Skin epidermis (tissue), 12 donors: Measurements from ENCODE around the gene FNDC3A.
"Not testable (repeated sequence)": the region's sequence is repeated elsewhere in the genome, so short reads cannot be mapped to it uniquely, and the experiment has no call there.

Source experiments
- H3K27ac ChIP-seq, 21 experiments: fragments of 200-600 bp; sonication (generic) in 11 of 21; one replicate each; pipeline ENCODE4 v1.5.0; 2020; ENCODE audit warnings: mild to moderate bottlenecking in 3 of 21, inconsistent platforms in 2 of 21, moderate library complexity in 2 of 21
- H3K4me3 ChIP-seq, 7 experiments: fragments of 200-600 bp; sonication (generic) in 2 of 7; one replicate each; pipeline ENCODE4 v1.5.0; 2020; ENCODE audit warnings: inconsistent platforms in 2 of 7, mild to moderate bottlenecking in 2 of 7, moderate library complexity in 1 of 7

The FNDC3A gene

GRCh38 chr13:49124693-49125304 is 149.1 kb downstream of the FNDC3A start:
- peak overlapping the region in 1 of 21 experiments; percentile 25 for H3K27ac ChIP-seq
- no peak overlapping the region for H3K4me3 ChIP-seq

GRCh38 chr13:49125964-49126524 is 150.3 kb downstream of the FNDC3A start:
- Histone ChIP-seq H3K4me3 (no peak overlapping the region), H3K27ac (no peak overlapping the region)

- Histone ChIP-seq H3K27ac (no peak overlapping the region), H3K4me3 (no peak overlapping the region)
These were observed 156.8 kb downstream of the FNDC3A start for GRCh38 chr13:49132479-49133002.

DNA sequence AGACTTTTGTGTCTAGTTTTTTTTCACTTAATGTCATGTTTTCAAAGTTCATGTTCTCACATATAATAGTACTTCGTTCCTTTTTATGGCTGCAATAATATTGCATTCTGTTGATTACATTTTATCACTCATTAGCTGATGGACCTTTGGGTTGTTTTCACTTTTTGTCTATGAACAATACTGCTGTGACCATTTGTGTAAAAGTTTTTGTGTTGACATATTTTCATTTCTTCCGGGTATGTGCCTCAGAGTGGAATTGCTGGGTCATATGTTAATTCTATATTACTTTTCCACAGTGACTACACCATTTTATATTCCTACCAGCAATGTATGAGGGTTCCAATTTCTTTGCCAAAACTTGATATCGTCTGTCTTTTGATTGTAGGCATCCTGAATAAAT is 158.6 kb downstream of the FNDC3A start:
- no peak overlapping the region for H3K27ac ChIP-seq
- H3K4me3 ChIP-seq: no peak overlapping the region

- H3K27ac ChIP-seq, H3K4me3 ChIP-seq: not testable (repeated sequence)
These were observed 161.5 kb downstream of the FNDC3A start for GRCh38 chr13:49137138-49137643.

DNA sequence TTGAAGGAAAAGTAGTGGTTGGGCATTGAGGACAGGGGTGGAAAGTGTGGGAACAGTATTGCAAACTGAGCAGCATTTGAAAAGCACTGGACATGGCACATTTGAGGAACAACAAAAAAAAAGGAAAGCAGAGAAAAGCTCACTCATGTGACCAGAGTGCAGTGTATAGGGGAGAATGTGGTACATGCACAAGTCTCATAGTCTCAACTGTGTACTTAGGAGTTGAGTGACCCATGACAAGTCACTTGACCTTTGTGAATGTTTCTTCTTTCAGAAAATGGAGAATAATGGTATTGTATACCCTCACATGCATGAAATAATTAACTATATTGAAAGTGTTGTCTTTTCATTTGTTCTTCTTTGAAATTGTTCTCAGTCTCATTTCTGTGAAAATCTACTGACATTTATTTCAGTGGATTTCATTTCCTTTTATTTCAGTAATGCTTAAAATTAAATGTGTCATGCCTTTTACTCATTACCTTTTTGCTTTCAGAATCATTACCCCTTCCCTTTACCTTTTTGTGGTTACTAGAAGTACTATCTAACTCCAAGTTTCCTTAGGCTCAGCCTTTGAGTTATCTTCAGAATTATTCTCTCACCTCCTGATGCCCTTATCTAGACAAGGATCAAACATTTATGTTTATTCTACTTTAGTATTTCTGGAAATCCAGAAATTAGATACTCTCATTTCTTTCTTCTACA is 165.3 kb downstream of the FNDC3A start:
- H3K27ac ChIP-seq: no peak overlapping the region

DNA sequence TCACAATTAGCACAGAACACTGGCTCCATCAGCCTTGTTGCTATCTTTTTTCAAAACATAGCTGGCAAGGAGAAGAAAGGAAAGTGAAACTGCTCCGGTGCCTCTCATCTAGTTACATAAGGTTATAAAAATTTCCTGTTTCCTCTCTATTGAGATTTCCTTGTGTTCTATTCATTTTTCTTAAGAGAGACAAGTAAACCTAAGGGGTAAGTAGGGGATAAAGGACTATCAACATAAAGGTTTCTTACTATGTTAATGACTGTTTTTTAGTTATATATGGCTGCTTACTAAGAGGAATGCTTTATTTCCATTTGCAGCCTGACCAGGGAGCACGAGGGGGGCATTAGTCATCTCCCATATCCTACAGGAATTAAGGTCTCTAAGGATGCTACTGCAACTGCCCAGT is 171.2 kb downstream of the FNDC3A start:
- peak overlapping the region in 1 of 7 experiments; percentile 5 for H3K4me3 ChIP-seq
- peak overlapping the region in 14 of 21 experiments; percentile 6 to 83 (median 44) for H3K27ac ChIP-seq

More for the DNA sequence above, 165.3 kb downstream of the FNDC3A start:
- H3K4me3 ChIP-seq: no peak overlapping the region

DNA sequence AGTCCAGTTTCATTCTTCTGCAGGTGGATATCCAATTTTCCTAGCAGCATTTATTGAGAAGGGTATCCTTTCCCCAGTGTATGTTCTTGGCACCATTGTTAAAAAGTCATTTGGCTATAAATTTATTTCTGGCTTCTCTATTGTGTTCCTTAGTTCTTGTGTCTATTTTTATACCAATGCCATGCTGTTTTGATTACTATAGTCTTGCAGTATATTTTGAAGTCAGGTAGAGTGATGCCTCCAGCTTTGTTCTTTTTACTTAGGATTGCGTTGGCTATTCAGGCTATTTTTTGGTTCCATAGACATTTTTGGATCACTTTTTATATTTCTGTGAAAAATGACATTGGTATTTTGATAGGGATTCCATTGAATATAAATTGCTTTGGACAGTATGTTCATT is 172.7 kb downstream of the FNDC3A start:
- Histone ChIP-seq H3K27ac (no peak overlapping the region), H3K4me3 (no peak overlapping the region)

- H3K4me3 ChIP-seq, H3K27ac ChIP-seq: not testable (repeated sequence)
These were observed 182.4 kb downstream of the FNDC3A start for GRCh38 chr13:49157955-49158584.

- not testable (repeated sequence) for H3K4me3 ChIP-seq
These were observed 187.4 kb downstream of the FNDC3A start for GRCh38 chr13:49163162-49163561.

DNA sequence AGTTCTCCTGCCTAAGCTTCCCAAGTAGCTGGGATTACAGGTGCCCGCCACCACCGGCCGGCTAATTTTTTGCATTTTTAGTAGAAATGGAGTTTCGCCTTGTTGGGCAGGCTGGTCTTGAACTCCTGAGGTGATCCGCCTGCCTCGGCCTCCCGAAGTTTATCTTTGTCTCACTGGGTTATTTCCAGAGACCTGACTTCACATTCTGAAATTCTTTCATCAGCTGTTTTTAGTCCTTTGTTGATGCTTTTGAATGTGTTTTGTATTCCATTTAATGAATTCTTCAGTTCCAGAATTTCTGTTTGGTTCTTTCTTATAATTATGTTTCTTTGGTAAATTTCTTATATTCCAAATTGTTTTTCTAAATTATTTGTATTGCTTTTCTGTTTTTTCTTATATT is 189.0 kb downstream of the FNDC3A start:
- no peak overlapping the region for H3K4me3 ChIP-seq

More at GRCh38 chr13:49163162-49163561, 187.4 kb downstream of the FNDC3A start:
- not testable (repeated sequence) for H3K27ac ChIP-seq

DNA sequence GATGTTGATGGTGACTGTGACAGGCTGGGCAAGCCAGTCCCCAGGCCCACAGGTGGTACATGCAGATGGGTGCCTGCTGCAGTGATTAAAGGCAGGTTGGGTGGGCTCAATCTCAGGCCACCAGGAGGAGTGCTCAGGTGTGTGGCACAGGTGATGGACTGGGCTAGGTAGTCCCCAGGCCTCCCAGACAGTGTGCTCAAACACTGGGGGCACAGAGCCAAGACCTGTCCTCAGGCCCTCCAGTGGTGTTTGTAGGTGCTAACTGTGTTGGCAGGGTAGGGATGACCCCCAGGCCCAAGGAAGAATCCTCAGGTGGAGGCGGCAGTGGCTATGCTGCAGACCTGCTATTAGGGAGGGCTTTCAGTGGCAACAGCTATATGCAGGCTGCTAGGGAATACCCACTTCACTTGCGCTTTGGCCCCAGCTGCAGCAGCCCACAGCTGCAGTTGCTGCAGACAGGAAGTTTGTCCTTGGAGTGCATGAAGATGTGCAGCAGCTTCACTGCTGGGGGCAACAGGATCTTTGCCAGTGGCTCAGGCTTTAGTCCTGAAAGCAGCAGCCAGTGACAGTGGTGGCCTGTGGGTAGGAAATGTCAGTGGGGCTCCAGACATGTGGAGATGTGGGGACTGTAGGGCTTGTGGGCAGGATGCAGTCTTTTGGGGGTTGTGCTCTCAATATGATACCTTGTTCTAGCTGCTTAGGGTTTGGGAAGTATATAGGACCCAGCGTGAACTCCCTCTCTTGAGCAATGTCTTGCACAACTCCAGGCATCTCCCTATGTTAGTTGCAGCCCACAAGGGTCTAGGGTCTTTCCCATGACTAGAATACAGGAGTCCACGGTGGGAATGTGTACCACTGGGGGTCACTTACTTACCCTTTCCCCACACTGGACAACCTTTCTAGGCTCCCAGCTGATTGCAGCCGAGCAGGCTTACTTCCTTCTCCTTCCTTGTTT is 190.4 kb downstream of the FNDC3A start:
- H3K27ac ChIP-seq: no peak overlapping the region
- H3K4me3 ChIP-seq: no peak overlapping the region

More for the DNA sequence above, 189.0 kb downstream of the FNDC3A start:
- no peak overlapping the region for H3K27ac ChIP-seq

DNA sequence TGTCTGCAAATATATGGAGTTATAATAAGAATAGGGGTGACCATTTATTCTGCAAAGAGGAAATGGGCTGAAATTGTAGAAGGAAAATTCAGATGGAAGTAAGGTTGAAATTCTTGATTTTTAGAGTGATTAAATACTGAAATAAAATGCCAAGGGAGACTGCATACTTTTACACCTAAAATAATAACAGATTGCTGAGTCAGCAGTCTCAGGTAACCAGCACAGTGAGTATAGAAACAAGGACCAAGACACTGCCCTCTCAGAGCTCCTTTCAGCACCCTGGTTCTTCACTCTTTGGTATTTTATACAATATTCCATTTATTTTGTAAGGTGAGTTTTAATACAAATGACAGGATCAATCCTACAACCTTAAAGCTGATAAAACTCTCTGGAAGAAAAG is 195.6 kb downstream of the FNDC3A start:
- no peak overlapping the region for H3K27ac ChIP-seq
- no peak overlapping the region for H3K4me3 ChIP-seq

- Histone ChIP-seq H3K27ac (no peak overlapping the region), H3K4me3 (no peak overlapping the region)
These were observed 208.1 kb downstream of the FNDC3A start for GRCh38 chr13:49183672-49184325.

GRCh38 chr13:49184621-49185020 is 208.9 kb downstream of the FNDC3A start:
- H3K4me3 ChIP-seq: no peak overlapping the region
- no peak overlapping the region for H3K27ac ChIP-seq

DNA sequence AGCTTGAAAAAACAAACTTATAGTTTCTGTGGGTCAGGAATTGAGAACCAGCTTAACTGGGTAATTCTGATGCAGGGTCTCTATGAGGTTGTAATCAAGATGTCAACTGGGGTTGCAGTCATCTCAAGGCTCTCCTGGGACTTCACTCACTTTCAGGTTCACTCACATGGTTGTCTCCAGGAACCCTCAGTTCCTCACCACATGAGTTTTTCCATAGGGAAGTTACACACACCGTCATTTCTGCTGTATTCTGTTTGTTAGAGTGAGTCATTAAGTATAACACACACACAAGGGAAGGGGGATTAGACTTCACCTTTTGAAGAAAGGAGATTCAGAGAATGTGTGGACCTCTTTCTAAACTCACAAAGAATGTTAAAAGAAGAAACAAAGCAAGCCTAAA is 209.6 kb downstream of the FNDC3A start:
- Histone ChIP-seq H3K4me3 (no peak overlapping the region), H3K27ac (no peak overlapping the region)

- Histone ChIP-seq H3K27ac (no peak overlapping the region), H3K4me3 (no peak overlapping the region)
These were observed 215.2 kb downstream of the FNDC3A start for GRCh38 chr13:49190901-49191300.

GRCh38 chr13:49206641-49207040 is 230.9 kb downstream of the FNDC3A start:
- H3K4me3 ChIP-seq: no peak overlapping the region
- H3K27ac ChIP-seq: no peak overlapping the region

GRCh38 chr13:49208619-49209018 is 232.9 kb downstream of the FNDC3A start:
- no peak overlapping the region for H3K27ac ChIP-seq
- H3K4me3 ChIP-seq: no peak overlapping the region
